Measurements from ENCODE around the gene PRXL2B. TPM values are rescaled to one million over a fixed set of nuclear protein-coding genes. Genes with fewer than 3 reads are reported as not detected.

PRXL2B gene
- 35.1 and 44.0 TPM in 2 replicates for total RNA-seq (2014; rRNA removed; shearing (Covaris generic))
- 25.5 and 25.6 TPM in 2 replicates for polyA plus RNA-seq (2016; fragmentation: Nextera tagmentation; extraction: Ambion mirVana)
- long read RNA-seq, transcript PRXL2B-203 (7 exons, 2,689 nt), result major isoform, 5 of 19 reads
- long read RNA-seq, partial matches to known transcripts, result 3 of 19 reads
- long read RNA-seq, other reads (novel, unspliced or antisense), result 7 of 19 reads

- Mint-ChIP-seq H3K27ac (no peak within 1 kb of the TSS; the same call in 1 of the 2 replicates), H3K36me3 (ENCODE audit: low read depth) (peaks cover 15% of the 10 kb centered on the region; the same call in 2 of the 3 replicates), H3K27me3 (ENCODE audit: insufficient read depth, low read depth, poor library complexity) (peaks cover 6% of the 10 kb centered on the region), H3K4me3 (peak within 1 kb of the TSS; percentile 83), H3K9me3 (peaks cover 6% of the 10 kb centered on the region), H3K4me1 (peaks cover 22% of the 10 kb centered on the region)
- DNase-seq (ENCODE audit: low spot score) (peak; percentile 97), ATAC-seq (peak; percentile 81)
- peak within 1 kb of the TSS; percentile 98 for H3K4me2 ChIP-seq
- H3K27ac ChIP-seq (ENCODE audit: low read depth), result peak within 1 kb of the TSS; percentile 88
- peak within 1 kb of the TSS; percentile 88 for H3K4me3 ChIP-seq
- no peaks in the 10 kb centered on the region for H3K27me3 ChIP-seq (ENCODE audit: insufficient read depth)
- no peak within 1 kb of the TSS for H2AFZ ChIP-seq
- H3F3A ChIP-seq (replicated peaks; ENCODE audit: low read depth), result no peaks in the 10 kb centered on the region
- TF ChIP-seq POLR2AphosphoS5 (IDR thresholded peaks at IDR 0.05; ENCODE audit: low read depth) (peak; percentile 65), NANOG (IDR thresholded peaks at IDR 0.05; ENCODE audit: borderline replicate concordance) (no peak), EZH2phosphoT487 (IDR thresholded peaks at IDR 0.05; ENCODE audit: unreplicated experiment) (no peak), ZNF114 (CRISPR knock-in tag; IDR thresholded peaks at IDR 0.05) (no peak), STAT1 (IDR thresholded peaks at IDR 0.05; ENCODE audit: unreplicated experiment) (no peak)
- TF ChIP-seq, protein P1, sequence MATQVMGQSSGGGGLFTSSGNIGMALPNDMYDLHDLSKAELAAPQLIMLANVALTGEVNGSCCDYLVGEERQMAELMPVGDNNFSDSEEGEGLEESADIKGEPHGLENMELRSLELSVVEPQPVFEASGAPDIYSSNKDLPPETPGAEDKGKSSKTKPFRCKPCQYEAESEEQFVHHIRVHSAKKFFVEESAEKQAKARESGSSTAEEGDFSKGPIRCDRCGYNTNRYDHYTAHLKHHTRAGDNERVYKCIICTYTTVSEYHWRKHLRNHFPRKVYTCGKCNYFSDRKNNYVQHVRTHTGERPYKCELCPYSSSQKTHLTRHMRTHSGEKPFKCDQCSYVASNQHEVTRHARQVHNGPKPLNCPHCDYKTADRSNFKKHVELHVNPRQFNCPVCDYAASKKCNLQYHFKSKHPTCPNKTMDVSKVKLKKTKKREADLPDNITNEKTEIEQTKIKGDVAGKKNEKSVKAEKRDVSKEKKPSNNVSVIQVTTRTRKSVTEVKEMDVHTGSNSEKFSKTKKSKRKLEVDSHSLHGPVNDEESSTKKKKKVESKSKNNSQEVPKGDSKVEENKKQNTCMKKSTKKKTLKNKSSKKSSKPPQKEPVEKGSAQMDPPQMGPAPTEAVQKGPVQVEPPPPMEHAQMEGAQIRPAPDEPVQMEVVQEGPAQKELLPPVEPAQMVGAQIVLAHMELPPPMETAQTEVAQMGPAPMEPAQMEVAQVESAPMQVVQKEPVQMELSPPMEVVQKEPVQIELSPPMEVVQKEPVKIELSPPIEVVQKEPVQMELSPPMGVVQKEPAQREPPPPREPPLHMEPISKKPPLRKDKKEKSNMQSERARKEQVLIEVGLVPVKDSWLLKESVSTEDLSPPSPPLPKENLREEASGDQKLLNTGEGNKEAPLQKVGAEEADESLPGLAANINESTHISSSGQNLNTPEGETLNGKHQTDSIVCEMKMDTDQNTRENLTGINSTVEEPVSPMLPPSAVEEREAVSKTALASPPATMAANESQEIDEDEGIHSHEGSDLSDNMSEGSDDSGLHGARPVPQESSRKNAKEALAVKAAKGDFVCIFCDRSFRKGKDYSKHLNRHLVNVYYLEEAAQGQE (IDR thresholded peaks at IDR 0.05; ENCODE audit: unreplicated experiment), result no peak
- H3K36me3 ChIP-seq (ENCODE audit: insufficient read depth), result no peaks in the 10 kb centered on the region
- no peaks in the 10 kb centered on the region for H4K20me1 ChIP-seq (replicated peaks; ENCODE audit: insufficient read depth)
- H3K4me1 ChIP-seq (ENCODE audit: insufficient read depth), result peaks cover 13% of the 10 kb centered on the region
- no peaks in the 10 kb centered on the region for H3K79me2 ChIP-seq (replicated peaks; ENCODE audit: insufficient read depth)
- H3K9me2 ChIP-seq (ENCODE audit: insufficient read depth), result no peaks in the 10 kb centered on the region
Measured at GRCh38 chr1:2586154-2587070, at the start of gene PRXL2B. PRXL2B (plus strand) TSS chr1:2586777; CDS start chr1:2586886, 109 bp downstream.

DNA sequence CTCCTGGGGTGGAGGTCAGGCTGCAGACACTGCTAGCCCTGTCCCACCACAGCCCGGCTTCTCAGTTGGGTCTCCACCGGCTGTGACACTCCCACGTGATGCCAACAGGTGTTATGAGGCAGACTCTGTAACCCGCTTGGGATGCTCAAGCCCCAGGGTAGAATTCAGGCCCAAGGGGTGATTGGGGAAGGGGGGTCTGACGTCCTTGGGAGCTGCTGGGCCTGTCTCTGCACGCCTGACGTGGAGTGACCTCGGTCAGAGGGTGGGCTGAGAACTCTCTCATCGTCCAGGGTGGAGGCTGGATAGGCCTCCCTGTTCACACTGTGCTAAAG is 48.8 kb upstream of the PRXL2B start:
- no peaks in the 10 kb centered on the region for H3K9me3 Mint-ChIP-seq
- H3K4me3 Mint-ChIP-seq, result no peak overlapping the region
- no peak for DNase-seq (ENCODE audit: low spot score)
- Histone ChIP-seq H3K36me3 (ENCODE audit: insufficient read depth) (no peaks in the 10 kb centered on the region), H3F3A (replicated peaks; ENCODE audit: low read depth) (0 out of 2 replicates have a peak, but pooled peaks cover 3% of the 10 kb centered on the region), H3K79me2 (replicated peaks; ENCODE audit: insufficient read depth) (no peaks in the 10 kb centered on the region), H3K27me3 (ENCODE audit: insufficient read depth) (peaks cover 25% of the 10 kb centered on the region), H3K9me2 (ENCODE audit: insufficient read depth) (no peaks in the 10 kb centered on the region), H3K4me2 (no peak overlapping the region), H4K20me1 (replicated peaks; ENCODE audit: insufficient read depth) (no peaks in the 10 kb centered on the region), H2AFZ (no peak overlapping the region), H3K4me3 (no peak overlapping the region), H3K27ac (ENCODE audit: low read depth) (no peak overlapping the region), H3K4me1 (ENCODE audit: insufficient read depth) (peaks cover 9% of the 10 kb centered on the region)
- ATAC-seq, result no peak
- H3K27ac Mint-ChIP-seq, result no peak overlapping the region
- H3K4me1 Mint-ChIP-seq, result peaks cover 16% of the 10 kb centered on the region
- peaks cover 33% of the 10 kb centered on the region for H3K27me3 Mint-ChIP-seq (ENCODE audit: insufficient read depth, low read depth, poor library complexity)
- no peaks in the 10 kb centered on the region for H3K36me3 Mint-ChIP-seq (ENCODE audit: low read depth)
- no peak for TF ChIP-seq ZNF331 (CRISPR knock-in tag; IDR thresholded peaks at IDR 0.05; ENCODE audit: low read depth)
- no peak for TF ChIP-seq STAT1 (IDR thresholded peaks at IDR 0.05; ENCODE audit: unreplicated experiment)
- no peak for TF ChIP-seq CREB1 (CRISPR knock-in tag; IDR thresholded peaks at IDR 0.05; ENCODE audit: low read depth)
